ENCODE data around the gene PLCH1. TPM values are rescaled to one million over a fixed set of nuclear protein-coding genes. Genes with fewer than 3 reads are reported as not detected.

Gene PLCH1
- total and polyA plus RNA-seq, 7 experiments from 2014 or later, result 0.56 TPM; not detected in 6

GRCh38 chr3:155657161-155657560 is 87.7 kb downstream of the PLCH1 start:
- no peak overlapping the region for H3K4me3 ChIP-seq (ENCODE audit: low read length)
- peaks cover 0 to 4% of the 10 kb centered on the region in 2 donors for H3K27me3 ChIP-seq (ENCODE audit: control insufficient read depth in 2 of 2, insufficient read depth in 2 of 2, low read length in 2 of 2)
- no peak overlapping the region for H3K27ac Mint-ChIP-seq
- H3K4me1 ChIP-seq (ENCODE audit: control insufficient read depth in 2 of 2, insufficient read depth in 2 of 2, low read length in 2 of 2), result no peaks in the 10 kb centered on the region
- ATAC-seq, result no peak
- no peak overlapping the region for H3K27ac ChIP-seq (ENCODE audit: low read depth, low read length)
- H3K36me3 ChIP-seq (ENCODE audit: control insufficient read depth in 2 of 3, insufficient read depth in 3 of 3, low read length in 3 of 3), result no peaks in the 10 kb centered on the region
- H3K36me3 Mint-ChIP-seq, result no peaks in the 10 kb centered on the region
- ChIA-PET CTCF (interaction anchor here (0.7 kb wide), 1 partner anchor 48 kb away, joined by 3 read pairs; no protein-coding TSS in a partner anchor), POLR2A (no interaction called here)
- DNase-seq, result no peak
- H3K27me3 Mint-ChIP-seq, result peaks cover 0 to 4% (median 0%) of the 10 kb centered on the region in 5 donors
- H3K4me1 Mint-ChIP-seq, result no peaks in the 10 kb centered on the region
- intact Hi-C loops (cut with micrococcal nuclease), result no loop called here
- no peaks in the 10 kb centered on the region for H3K9me3 Mint-ChIP-seq
- no peaks in the 10 kb centered on the region for H3K9me3 ChIP-seq (ENCODE audit: control insufficient read depth in 2 of 3, low read length in 3 of 3)
- no peak overlapping the region for H3K4me3 Mint-ChIP-seq

GRCh38 chr3:155656466-155656865 is 88.4 kb downstream of the PLCH1 start:
- DNase-seq (no peak), ATAC-seq (no peak)
- no peak overlapping the region for H3K4me3 ChIP-seq (ENCODE audit: low read length)
- no peaks in the 10 kb centered on the region for H3K27me3 ChIP-seq (ENCODE audit: control insufficient read depth in 2 of 2, insufficient read depth in 2 of 2, low read length in 2 of 2)
- intact Hi-C loops (cut with micrococcal nuclease), result no loop called here
- POLR2A ChIA-PET, result no interaction called here
- H3K36me3 Mint-ChIP-seq, result no peaks in the 10 kb centered on the region
- no peak overlapping the region for H3K4me3 Mint-ChIP-seq
- H3K4me1 ChIP-seq (ENCODE audit: control insufficient read depth in 2 of 2, insufficient read depth in 2 of 2, low read length in 2 of 2), result no peaks in the 10 kb centered on the region
- no peaks in the 10 kb centered on the region for H3K9me3 ChIP-seq (ENCODE audit: control insufficient read depth in 2 of 3, low read length in 3 of 3)
- no peak overlapping the region for H3K27ac Mint-ChIP-seq
- no peaks in the 10 kb centered on the region for H3K9me3 Mint-ChIP-seq
- no peak overlapping the region for H3K27ac ChIP-seq (ENCODE audit: low read depth, low read length)
- H3K4me1 Mint-ChIP-seq, result no peaks in the 10 kb centered on the region
- no peaks in the 10 kb centered on the region for H3K36me3 ChIP-seq (ENCODE audit: control insufficient read depth in 2 of 3, insufficient read depth in 3 of 3, low read length in 3 of 3)
- peaks cover 0 to 4% (median 0%) of the 10 kb centered on the region in 5 donors for H3K27me3 Mint-ChIP-seq
- CTCF ChIA-PET, result no interaction called here

GRCh38 chr3:155651489-155652218 is 93.2 kb downstream of the PLCH1 start:
- Mint-ChIP-seq H3K9me3 (no peaks in the 10 kb centered on the region), H3K27me3 (peaks cover 0 to 4% (median 0%) of the 10 kb centered on the region in 5 donors), H3K27ac (no peak overlapping the region), H3K4me3 (no peak overlapping the region), H3K36me3 (no peaks in the 10 kb centered on the region), H3K4me1 (no peaks in the 10 kb centered on the region)
- intact Hi-C loops (cut with micrococcal nuclease), result no loop called here
- H3K27ac ChIP-seq (ENCODE audit: low read depth, low read length), result no peak overlapping the region
- ATAC-seq (no peak), DNase-seq (no peak)
- no peak overlapping the region for H3K4me3 ChIP-seq (ENCODE audit: low read length)
- ChIA-PET POLR2A (no interaction called here), CTCF (no interaction called here)
- H3K9me3 ChIP-seq (ENCODE audit: control insufficient read depth in 2 of 3, low read length in 3 of 3), result no peaks in the 10 kb centered on the region
- no peaks in the 10 kb centered on the region for H3K27me3 ChIP-seq (ENCODE audit: control insufficient read depth in 2 of 2, insufficient read depth in 2 of 2, low read length in 2 of 2)
- H3K4me1 ChIP-seq (ENCODE audit: control insufficient read depth in 2 of 2, insufficient read depth in 2 of 2, low read length in 2 of 2), result no peaks in the 10 kb centered on the region
- H3K36me3 ChIP-seq (ENCODE audit: control insufficient read depth in 2 of 3, insufficient read depth in 3 of 3, low read length in 3 of 3), result no peaks in the 10 kb centered on the region

- Histone ChIP-seq H3K27ac (ENCODE audit: low read depth, low read length) (no peak overlapping the region), H3K4me3 (ENCODE audit: low read length) (no peak overlapping the region), H3K36me3 (ENCODE audit: control insufficient read depth in 2 of 3, insufficient read depth in 3 of 3, low read length in 3 of 3) (no peaks in the 10 kb centered on the region), H3K27me3 (ENCODE audit: control insufficient read depth in 2 of 2, insufficient read depth in 2 of 2, low read length in 2 of 2) (no peaks in the 10 kb centered on the region), H3K4me1 (ENCODE audit: control insufficient read depth in 2 of 2, insufficient read depth in 2 of 2, low read length in 2 of 2) (no peaks in the 10 kb centered on the region), H3K9me3 (ENCODE audit: control insufficient read depth in 2 of 3, low read length in 3 of 3) (no peaks in the 10 kb centered on the region)
- ATAC-seq, result no peak
- CTCF ChIA-PET, result no interaction called here
- H3K4me1 Mint-ChIP-seq, result no peaks in the 10 kb centered on the region
- no peak overlapping the region for H3K27ac Mint-ChIP-seq
- H3K4me3 Mint-ChIP-seq, result no peak overlapping the region
- DNase-seq, result no peak
- H3K36me3 Mint-ChIP-seq, result no peaks in the 10 kb centered on the region
- POLR2A ChIA-PET, result no interaction called here
- no peaks in the 10 kb centered on the region for H3K9me3 Mint-ChIP-seq
- intact Hi-C loops (cut with micrococcal nuclease), result no loop called here
- peaks cover 0 to 4% (median 0%) of the 10 kb centered on the region in 5 donors for H3K27me3 Mint-ChIP-seq
These were observed 96.8 kb downstream of the PLCH1 start for GRCh38 chr3:155648013-155648591.

- H3K27ac Mint-ChIP-seq, result no peak overlapping the region
- ChIA-PET CTCF (no interaction called here), POLR2A (no interaction called here)
- H3K4me3 ChIP-seq (ENCODE audit: low read length), result no peak overlapping the region
- H3K27me3 Mint-ChIP-seq, result peaks cover 0 to 4% (median 0%) of the 10 kb centered on the region in 5 donors
- H3K4me1 ChIP-seq (ENCODE audit: control insufficient read depth in 2 of 2, insufficient read depth in 2 of 2, low read length in 2 of 2), result no peaks in the 10 kb centered on the region
- no peaks in the 10 kb centered on the region for H3K9me3 ChIP-seq (ENCODE audit: control insufficient read depth in 2 of 3, low read length in 3 of 3)
- intact Hi-C loops (cut with micrococcal nuclease), result no loop called here
- DNase-seq, result no peak
- no peak for ATAC-seq
- H3K27me3 ChIP-seq (ENCODE audit: control insufficient read depth in 2 of 2, insufficient read depth in 2 of 2, low read length in 2 of 2), result no peaks in the 10 kb centered on the region
- H3K4me1 Mint-ChIP-seq, result no peaks in the 10 kb centered on the region
- H3K4me3 Mint-ChIP-seq, result no peak overlapping the region
- H3K9me3 Mint-ChIP-seq, result no peaks in the 10 kb centered on the region
- no peaks in the 10 kb centered on the region for H3K36me3 Mint-ChIP-seq
- H3K27ac ChIP-seq (ENCODE audit: low read depth, low read length), result no peak overlapping the region
- H3K36me3 ChIP-seq (ENCODE audit: control insufficient read depth in 2 of 3, insufficient read depth in 3 of 3, low read length in 3 of 3), result no peaks in the 10 kb centered on the region
These were observed 97.7 kb downstream of the PLCH1 start for GRCh38 chr3:155647206-155647605.

- intact Hi-C loops (cut with micrococcal nuclease), result no loop called here
- no peaks in the 10 kb centered on the region for H3K36me3 Mint-ChIP-seq
These were observed 98.2 kb downstream of the PLCH1 start for GRCh38 chr3:155646669-155647068.

GRCh38 chr3:155646128-155646527 is 98.7 kb downstream of the PLCH1 start:
- Mint-ChIP-seq H3K4me3 (no peak overlapping the region), H3K9me3 (no peaks in the 10 kb centered on the region), H3K27ac (no peak overlapping the region), H3K36me3 (no peaks in the 10 kb centered on the region), H3K27me3 (peaks cover 0 to 4% (median 0%) of the 10 kb centered on the region in 5 donors), H3K4me1 (no peaks in the 10 kb centered on the region)
- H3K27ac ChIP-seq (ENCODE audit: low read depth, low read length), result no peak overlapping the region
- intact Hi-C loops (cut with micrococcal nuclease), result no loop called here
- ATAC-seq (no peak), DNase-seq (no peak)
- no peak overlapping the region for H3K4me3 ChIP-seq (ENCODE audit: low read length)
- H3K9me3 ChIP-seq (ENCODE audit: control insufficient read depth in 2 of 3, low read length in 3 of 3), result no peaks in the 10 kb centered on the region
- H3K4me1 ChIP-seq (ENCODE audit: control insufficient read depth in 2 of 2, insufficient read depth in 2 of 2, low read length in 2 of 2), result no peaks in the 10 kb centered on the region
- H3K27me3 ChIP-seq (ENCODE audit: control insufficient read depth in 2 of 2, insufficient read depth in 2 of 2, low read length in 2 of 2), result no peaks in the 10 kb centered on the region
- POLR2A ChIA-PET, result no interaction called here
- H3K36me3 ChIP-seq (ENCODE audit: control insufficient read depth in 2 of 3, insufficient read depth in 3 of 3, low read length in 3 of 3), result no peaks in the 10 kb centered on the region
- CTCF ChIA-PET, result no interaction called here

More at GRCh38 chr3:155646669-155647068, 98.2 kb downstream of the PLCH1 start:
- no peak for ATAC-seq
- Histone ChIP-seq H3K27me3 (ENCODE audit: control insufficient read depth in 2 of 2, insufficient read depth in 2 of 2, low read length in 2 of 2) (no peaks in the 10 kb centered on the region), H3K4me3 (ENCODE audit: low read length) (no peak overlapping the region), H3K9me3 (ENCODE audit: control insufficient read depth in 2 of 3, low read length in 3 of 3) (no peaks in the 10 kb centered on the region), H3K4me1 (ENCODE audit: control insufficient read depth in 2 of 2, insufficient read depth in 2 of 2, low read length in 2 of 2) (no peaks in the 10 kb centered on the region), H3K27ac (ENCODE audit: low read depth, low read length) (no peak overlapping the region), H3K36me3 (ENCODE audit: control insufficient read depth in 2 of 3, insufficient read depth in 3 of 3, low read length in 3 of 3) (no peaks in the 10 kb centered on the region)
- POLR2A ChIA-PET, result no interaction called here
- Mint-ChIP-seq H3K27ac (no peak overlapping the region), H3K9me3 (no peaks in the 10 kb centered on the region), H3K4me3 (no peak overlapping the region), H3K27me3 (peaks cover 0 to 4% (median 0%) of the 10 kb centered on the region in 5 donors), H3K4me1 (no peaks in the 10 kb centered on the region)
- CTCF ChIA-PET, result no interaction called here
- DNase-seq, result no peak
